C4-2B (cell line): ENCODE measurements around the gene EIF5A2.

Source experiments
- ZFX ChIP-seq: fragments of 450-650 bp; IDR thresholded peaks from 2 replicates; pipeline ENCODE4 v1.6.1; 2017
- TF ChIP-seq, protein P1 (sequence below): fragments of 450-650 bp; conservative IDR thresholded peaks from 2 replicates; pipeline ENCODE4 v1.5.1; 2017; ENCODE audit warnings: mild to moderate bottlenecking

GRCh38 chr3:170953736-170954135, 45.3 kb upstream of the EIF5A2 start:
- TF ChIP-seq, protein P1, sequence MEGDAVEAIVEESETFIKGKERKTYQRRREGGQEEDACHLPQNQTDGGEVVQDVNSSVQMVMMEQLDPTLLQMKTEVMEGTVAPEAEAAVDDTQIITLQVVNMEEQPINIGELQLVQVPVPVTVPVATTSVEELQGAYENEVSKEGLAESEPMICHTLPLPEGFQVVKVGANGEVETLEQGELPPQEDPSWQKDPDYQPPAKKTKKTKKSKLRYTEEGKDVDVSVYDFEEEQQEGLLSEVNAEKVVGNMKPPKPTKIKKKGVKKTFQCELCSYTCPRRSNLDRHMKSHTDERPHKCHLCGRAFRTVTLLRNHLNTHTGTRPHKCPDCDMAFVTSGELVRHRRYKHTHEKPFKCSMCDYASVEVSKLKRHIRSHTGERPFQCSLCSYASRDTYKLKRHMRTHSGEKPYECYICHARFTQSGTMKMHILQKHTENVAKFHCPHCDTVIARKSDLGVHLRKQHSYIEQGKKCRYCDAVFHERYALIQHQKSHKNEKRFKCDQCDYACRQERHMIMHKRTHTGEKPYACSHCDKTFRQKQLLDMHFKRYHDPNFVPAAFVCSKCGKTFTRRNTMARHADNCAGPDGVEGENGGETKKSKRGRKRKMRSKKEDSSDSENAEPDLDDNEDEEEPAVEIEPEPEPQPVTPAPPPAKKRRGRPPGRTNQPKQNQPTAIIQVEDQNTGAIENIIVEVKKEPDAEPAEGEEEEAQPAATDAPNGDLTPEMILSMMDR: no peak
- TF ChIP-seq ZFX: no peak
